ENCODE measurements around the gene SKIC2.
"Not testable (repeated sequence)": the region's sequence is repeated elsewhere in the genome, so short reads cannot be mapped to it uniquely, and the experiment has no call there.

- not testable (repeated sequence) for TF ChIP-seq MXI1 (IDR thresholded peaks at IDR 0.05; ENCODE audit: borderline replicate concordance, low read depth, low read length); CTCF (conservative IDR thresholded peaks at IDR 0.05; ENCODE audit: low read depth, low read length); POLR2A (IDR thresholded peaks at IDR 0.05; ENCODE audit: low read depth, low read length); SMC3 (IDR thresholded peaks at IDR 0.05; ENCODE audit: low read depth, low read length); RFX5 (IDR thresholded peaks at IDR 0.05; ENCODE audit: low read depth, low read length); CEBPB (IDR thresholded peaks at IDR 0.05; ENCODE audit: low read depth, low read length); BHLHE40 (IDR thresholded peaks at IDR 0.05; ENCODE audit: low read depth, low read length); RCOR1 (IDR thresholded peaks at IDR 0.05; ENCODE audit: insufficient replicate concordance, low read length); NFE2L2 (IDR thresholded peaks at IDR 0.05; ENCODE audit: low read depth, low read length); USF2 (IDR thresholded peaks at IDR 0.05; ENCODE audit: low read depth, low read length); RAD21 (IDR thresholded peaks at IDR 0.05; ENCODE audit: low read length); MAFK (IDR thresholded peaks at IDR 0.05; ENCODE audit: low read depth, low read length)
Measured at GRCh38 chr6:32005991-32006529, 47.1 kb downstream of the SKIC2 start.
